IMR-90 (cell line): ENCODE results near the gene C1orf74.

ENCODE experiments used
- BHLHE40 ChIP-seq: fragments of 150-350 bp; IDR thresholded peaks from 2 replicates; pipeline ENCODE4 v1.6.1; 2016; ENCODE audit warnings: mild to moderate bottlenecking, low read depth, low read length
- CEBPB ChIP-seq: IDR thresholded peaks from 2 replicates; pipeline ENCODE4 v1.6.1; 2012; ENCODE audit warnings: low read depth, low read length, improper control_type of control experiment
- CTCF ChIP-seq: conservative IDR thresholded peaks from 2 replicates; pipeline ENCODE4 v1.5.1; 2012; ENCODE audit warnings: mild to moderate bottlenecking, low read depth, low read length, improper control_type of control experiment
- MAFK ChIP-seq: IDR thresholded peaks from 2 replicates; pipeline ENCODE4 v1.6.1; 2012; ENCODE audit warnings: low read depth, low read length, improper control_type of control experiment
- MAZ ChIP-seq: IDR thresholded peaks from 2 replicates; pipeline ENCODE4 v1.6.1; 2012; ENCODE audit warnings: low read depth, mild to moderate bottlenecking, low read length, improper control_type of control experiment, moderate library complexity, borderline replicate concordance
- NFE2L2 ChIP-seq: fragments of 150-350 bp; IDR thresholded peaks from 2 replicates; pipeline ENCODE4 v1.6.1; 2016; ENCODE audit warnings: low read depth, mild to moderate bottlenecking, low read length
- POLR2A ChIP-seq: IDR thresholded peaks from 2 replicates; pipeline ENCODE4 v1.6.1; 2012; ENCODE audit warnings: mild to moderate bottlenecking, low read depth, low read length
- RAD21 ChIP-seq: IDR thresholded peaks from 2 replicates; pipeline ENCODE4 v1.6.1; 2012; ENCODE audit warnings: low read length, improper control_type of control experiment
- RCOR1 ChIP-seq: IDR thresholded peaks from 2 replicates; pipeline ENCODE4 v1.6.1; 2012; ENCODE audit warnings: mild to moderate bottlenecking, low read length, improper control_type of control experiment; ENCODE audit not compliant: insufficient replicate concordance
- RFX5 ChIP-seq: IDR thresholded peaks from 2 replicates; pipeline ENCODE4 v1.8.0; 2012; ENCODE audit warnings: low read depth, mild to moderate bottlenecking, low read length, moderate library complexity
- SMC3 ChIP-seq: fragments of 150-350 bp; IDR thresholded peaks from 2 replicates; pipeline ENCODE4 v1.6.1; 2016; ENCODE audit warnings: low read depth, mild to moderate bottlenecking, antibody characterized with exemption, low read length, moderate library complexity

- TF ChIP-seq CTCF (no peak), POLR2A (no peak), CEBPB (no peak), MAZ (no peak), NFE2L2 (no peak), SMC3 (no peak), BHLHE40 (no peak), RFX5 (no peak), MAFK (no peak), RAD21 (no peak), RCOR1 (no peak)
Observed at GRCh38 chr1:209817691-209818090, 33.3 kb upstream of the C1orf74 start.
